Neural cell (in vitro differentiated cells): Measurements from ENCODE around the gene TNFAIP8.

Source experiments
- EP300 ChIP-seq: fragments of 450-650 bp; conservative IDR thresholded peaks from 2 replicates; pipeline ENCODE4 v1.6.1; 2014; ENCODE audit warnings: antibody characterized with exemption, mild to moderate bottlenecking, moderate library complexity; ENCODE audit not compliant: poor library complexity, severe bottlenecking
- POLR2AphosphoS5 ChIP-seq: IDR thresholded peaks from 2 replicates; pipeline ENCODE4 v1.6.1; 2012
- RAD21 ChIP-seq: fragments of 450-650 bp; conservative IDR thresholded peaks from 2 replicates; pipeline ENCODE4 v1.6.1; 2014; ENCODE audit warnings: antibody characterized with exemption, mild to moderate bottlenecking, moderate library complexity
- TF ChIP-seq, protein P1 (sequence below): fragments of 450-650 bp; IDR thresholded peaks from 2 replicates; pipeline ENCODE4 v1.5.1; 2014; ENCODE audit warnings: antibody characterized with exemption, mild to moderate bottlenecking, moderate library complexity; ENCODE audit not compliant: poor library complexity, severe bottlenecking

DNA sequence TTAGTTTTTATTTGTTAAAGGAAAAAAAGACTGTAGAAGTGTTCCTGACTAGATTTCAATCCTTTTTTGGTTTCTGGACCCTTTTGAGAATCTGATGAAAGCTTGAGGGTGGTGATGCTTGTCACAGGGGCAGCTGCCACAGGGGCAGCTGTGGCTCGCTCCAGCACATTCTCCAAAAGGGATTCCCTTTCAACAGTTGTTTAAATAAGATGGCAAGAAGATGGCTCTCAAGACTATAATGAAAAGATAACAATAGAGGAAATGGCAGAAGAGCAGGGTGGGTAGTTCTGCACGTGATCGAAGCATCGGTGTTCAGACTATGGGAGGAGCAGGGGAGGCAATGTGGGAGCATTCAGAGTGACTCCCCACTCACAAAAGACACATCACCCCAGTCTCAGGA lies 46.5 kb upstream of the TNFAIP8 start:
- TF ChIP-seq, protein P1, sequence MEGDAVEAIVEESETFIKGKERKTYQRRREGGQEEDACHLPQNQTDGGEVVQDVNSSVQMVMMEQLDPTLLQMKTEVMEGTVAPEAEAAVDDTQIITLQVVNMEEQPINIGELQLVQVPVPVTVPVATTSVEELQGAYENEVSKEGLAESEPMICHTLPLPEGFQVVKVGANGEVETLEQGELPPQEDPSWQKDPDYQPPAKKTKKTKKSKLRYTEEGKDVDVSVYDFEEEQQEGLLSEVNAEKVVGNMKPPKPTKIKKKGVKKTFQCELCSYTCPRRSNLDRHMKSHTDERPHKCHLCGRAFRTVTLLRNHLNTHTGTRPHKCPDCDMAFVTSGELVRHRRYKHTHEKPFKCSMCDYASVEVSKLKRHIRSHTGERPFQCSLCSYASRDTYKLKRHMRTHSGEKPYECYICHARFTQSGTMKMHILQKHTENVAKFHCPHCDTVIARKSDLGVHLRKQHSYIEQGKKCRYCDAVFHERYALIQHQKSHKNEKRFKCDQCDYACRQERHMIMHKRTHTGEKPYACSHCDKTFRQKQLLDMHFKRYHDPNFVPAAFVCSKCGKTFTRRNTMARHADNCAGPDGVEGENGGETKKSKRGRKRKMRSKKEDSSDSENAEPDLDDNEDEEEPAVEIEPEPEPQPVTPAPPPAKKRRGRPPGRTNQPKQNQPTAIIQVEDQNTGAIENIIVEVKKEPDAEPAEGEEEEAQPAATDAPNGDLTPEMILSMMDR: no peak
- TF ChIP-seq EP300: no peak
- no peak for TF ChIP-seq POLR2AphosphoS5
- no peak for TF ChIP-seq RAD21
